Fibroblast of villous mesenchyme (primary cell): ENCODE data around the gene ALX3. TPM values are rescaled to one million over a fixed set of nuclear protein-coding genes. Genes with fewer than 3 reads are reported as not detected.

Experiments used
- DNase-seq: peaks from one replicate; pipeline ENCODE4 v3.0.0-alpha.2; 2010; ENCODE audit warnings: low read depth
- H3K4me3 ChIP-seq: 2 replicates; pipeline ENCODE4 v1.5.1; 2011; ENCODE audit warnings: low read depth, mild to moderate bottlenecking, low read length
- CTCF ChIP-seq: IDR thresholded peaks from 2 replicates; pipeline ENCODE4 v1.5.1; 2012; ENCODE audit warnings: low read depth, mild to moderate bottlenecking, low read length; ENCODE audit not compliant: insufficient read depth
- total RNA-seq: library from RNA; depleted of rRNA; stranded (reverse); fragments of >200 nt; gene quantifications from 2 replicates; pipeline ENCODE4 v1.2.3, GENCODE V29; 2012

The ALX3 gene
- total RNA-seq, 1 donor: not detected

GRCh38 chr1:110100335-110100734 is 29.9 kb upstream of the ALX3 start:
- H3K4me3 ChIP-seq: no peak overlapping the region
- no peak for DNase-seq
- no peak for TF ChIP-seq CTCF

- H3K4me3 ChIP-seq: no peak overlapping the region
- no peak for TF ChIP-seq CTCF
- DNase-seq: no peak
Measured at GRCh38 chr1:110098222-110099026, 28.0 kb upstream of the ALX3 start.

DNA sequence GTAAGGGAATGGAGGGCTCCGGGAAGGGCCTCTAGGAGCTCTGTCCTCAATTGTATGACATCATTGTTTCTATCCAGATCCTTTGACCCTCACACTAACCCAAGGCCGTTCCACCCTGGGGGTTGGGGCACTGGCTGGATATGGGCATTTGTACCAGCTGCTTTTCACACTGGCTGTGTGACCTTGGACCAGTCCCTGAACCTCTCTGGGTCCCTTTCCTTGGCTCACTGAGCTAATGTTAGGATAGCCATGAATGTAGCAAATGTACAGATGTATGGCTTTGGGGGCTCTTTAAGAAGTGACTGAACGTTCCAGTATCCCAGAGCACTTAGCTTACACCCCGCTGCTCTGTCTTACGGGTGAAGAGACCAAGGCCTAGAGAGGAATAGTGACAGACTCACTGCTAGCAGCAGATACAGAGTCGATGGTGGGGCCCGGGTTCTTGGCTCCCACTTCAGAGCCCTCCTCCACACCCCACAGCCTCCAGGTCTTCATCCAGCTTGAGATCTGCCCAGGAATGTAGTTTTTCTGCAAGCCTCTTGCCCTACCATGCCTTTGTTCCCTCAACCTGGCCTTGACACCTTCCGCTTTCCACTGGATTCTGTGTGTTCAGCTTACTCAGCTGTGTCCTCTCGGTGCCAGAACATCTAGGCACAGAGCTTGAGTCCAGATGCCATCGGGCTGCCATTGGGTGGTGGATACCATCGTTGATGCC is 27.2 kb upstream of the ALX3 start:
- no peak overlapping the region for H3K4me3 ChIP-seq
- no peak for DNase-seq
- no peak for TF ChIP-seq CTCF

- DNase-seq: no peak
- no peak for TF ChIP-seq CTCF
- H3K4me3 ChIP-seq: no peak overlapping the region
Measured at GRCh38 chr1:110094931-110095654, 24.6 kb upstream of the ALX3 start.

GRCh38 chr1:110092991-110093390 is 22.5 kb upstream of the ALX3 start:
- no peak for TF ChIP-seq CTCF
- H3K4me3 ChIP-seq: no peak overlapping the region
- DNase-seq: no peak

- TF ChIP-seq CTCF: no peak
- no peak overlapping the region for H3K4me3 ChIP-seq
- no peak for DNase-seq
Measured at GRCh38 chr1:110091791-110092190, 21.3 kb upstream of the ALX3 start.
